Subcutaneous abdominal adipose tissue (tissue), 5 donors: ENCODE measurements around the gene ZSWIM6.

ENCODE experiments used
- H3K27ac ChIP-seq: one replicate; pipeline ENCODE4 v1.7.0; 2013; ENCODE audit warnings: low read depth, mild to moderate bottlenecking, inconsistent platforms, low read length, moderate library complexity
- H3K27me3 ChIP-seq, 5 donors: one replicate each; pipeline ENCODE4 v1.7.0; 2013; ENCODE audit warnings: low read length in 5 of 5, inconsistent platforms in 1 of 5; ENCODE audit not compliant: control insufficient read depth in 5 of 5, insufficient read depth in 4 of 5
- H3K36me3 ChIP-seq, 5 donors: one replicate each; pipeline ENCODE4 v1.7.0; 2013; ENCODE audit warnings: low read length in 5 of 5; ENCODE audit not compliant: control insufficient read depth in 5 of 5, insufficient read depth in 5 of 5
- H3K4me1 ChIP-seq, 5 donors: one replicate each; pipeline ENCODE4 v1.7.0; 2013; ENCODE audit warnings: low read length in 5 of 5, mild to moderate bottlenecking in 3 of 5, moderate library complexity in 1 of 5; ENCODE audit not compliant: control insufficient read depth in 5 of 5, insufficient read depth in 5 of 5
- H3K4me3 ChIP-seq, 5 donors: one replicate each; pipeline ENCODE4 v1.7.0; 2013; ENCODE audit warnings: low read length in 5 of 5, low read depth in 1 of 5
- H3K9ac ChIP-seq, 5 donors: one replicate each; pipeline ENCODE4 v1.7.0; 2013; ENCODE audit warnings: low read length in 5 of 5, mild to moderate bottlenecking in 4 of 5, moderate library complexity in 3 of 5
- H3K9me3 ChIP-seq, 5 donors: one replicate each; pipeline ENCODE4 v1.7.0; 2013; ENCODE audit warnings: low read length in 5 of 5; ENCODE audit not compliant: control insufficient read depth in 5 of 5
- donor health status: healthy.
- donor health status: healthy.
- donor health status: healthy.
- donor health status: healthy.
- donor health status: healthy.

Gene ZSWIM6

GRCh38 chr5:61330845-61331406, 1.1 kb upstream of the ZSWIM6 start:
- peaks cover 3 to 49% (median 41%) of the 10 kb centered on the region in 5 donors for H3K4me1 ChIP-seq
- no peaks in the 10 kb centered on the region for H3K9me3 ChIP-seq
- peak overlapping the region in 4 of 5 donors; percentile 66 to 76 (median 75) for H3K9ac ChIP-seq
- peak overlapping the region; percentile 88 for H3K27ac ChIP-seq
- H3K4me3 ChIP-seq, result peak overlapping the region; percentile 70 to 97 (median 92)
- H3K36me3 ChIP-seq, result no peaks in the 10 kb centered on the region
- H3K27me3 ChIP-seq, result no peaks in the 10 kb centered on the region

GRCh38 chr5:61332358-61332749, 296 bp downstream of the ZSWIM6 start:
- Histone ChIP-seq H3K27me3 (no peaks in the 10 kb centered on the region), H3K4me1 (peaks cover 3 to 49% (median 36%) of the 10 kb centered on the region in 5 donors), H3K27ac (no peak overlapping the region), H3K9ac (peak overlapping the region in 2 of 5 donors; percentile 39 to 79), H3K4me3 (peak overlapping the region in 4 of 5 donors; percentile 68 to 90 (median 82)), H3K36me3 (no peaks in the 10 kb centered on the region), H3K9me3 (no peaks in the 10 kb centered on the region)

GRCh38 chr5:61332851-61333320, 828 bp downstream of the ZSWIM6 start:
- H3K9me3 ChIP-seq, result no peaks in the 10 kb centered on the region
- H3K4me3 ChIP-seq, result peak overlapping the region in 4 of 5 donors; percentile 74 to 90 (median 82)
- peak overlapping the region in 4 of 5 donors; percentile 64 to 74 (median 67) for H3K9ac ChIP-seq
- peak overlapping the region; percentile 69 for H3K27ac ChIP-seq
- no peaks in the 10 kb centered on the region for H3K27me3 ChIP-seq
- no peaks in the 10 kb centered on the region for H3K36me3 ChIP-seq
- H3K4me1 ChIP-seq, result peaks cover 3 to 49% (median 36%) of the 10 kb centered on the region in 5 donors

- Histone ChIP-seq H3K9me3 (no peaks in the 10 kb centered on the region), H3K4me1 (peaks cover 3 to 45% (median 34%) of the 10 kb centered on the region in 5 donors), H3K27me3 (no peaks in the 10 kb centered on the region), H3K4me3 (peak overlapping the region; percentile 44 to 90 (median 81)), H3K9ac (peak overlapping the region; percentile 71 to 87 (median 80)), H3K27ac (peak overlapping the region; percentile 69), H3K36me3 (no peaks in the 10 kb centered on the region)
Observed at GRCh38 chr5:61333321-61333953, 1.4 kb downstream of the ZSWIM6 start.

- Histone ChIP-seq H3K27me3 (no peaks in the 10 kb centered on the region), H3K4me3 (peak overlapping the region; percentile 74 to 90 (median 81)), H3K9ac (peak overlapping the region; percentile 71 to 87 (median 80)), H3K9me3 (no peaks in the 10 kb centered on the region), H3K27ac (peak overlapping the region; percentile 69), H3K4me1 (peaks cover 3 to 37% (median 29%) of the 10 kb centered on the region in 5 donors), H3K36me3 (no peaks in the 10 kb centered on the region)
Observed at GRCh38 chr5:61333954-61334867, 2.2 kb downstream of the ZSWIM6 start.

- H3K9ac ChIP-seq, result peak overlapping the region in 2 of 5 donors; percentile 19 to 79
- H3K36me3 ChIP-seq, result no peaks in the 10 kb centered on the region
- peak overlapping the region; percentile 74 to 90 (median 81) for H3K4me3 ChIP-seq
- no peaks in the 10 kb centered on the region for H3K27me3 ChIP-seq
- no peaks in the 10 kb centered on the region for H3K9me3 ChIP-seq
- no peak overlapping the region for H3K27ac ChIP-seq
- H3K4me1 ChIP-seq, result peaks cover 3 to 29% (median 21%) of the 10 kb centered on the region in 5 donors
Observed at GRCh38 chr5:61334868-61335615, 3.0 kb downstream of the ZSWIM6 start.

- Histone ChIP-seq H3K36me3 (no peaks in the 10 kb centered on the region), H3K9me3 (no peaks in the 10 kb centered on the region), H3K4me3 (no peak overlapping the region), H3K27ac (no peak overlapping the region), H3K9ac (no peak overlapping the region), H3K4me1 (peaks cover 5 to 24% (median 22%) of the 10 kb centered on the region in 5 donors), H3K27me3 (no peaks in the 10 kb centered on the region)
Observed at GRCh38 chr5:61339764-61340163, 7.7 kb downstream of the ZSWIM6 start.

- H3K4me1 ChIP-seq, result peaks cover 5 to 18% (median 14%) of the 10 kb centered on the region in 5 donors
- no peaks in the 10 kb centered on the region for H3K27me3 ChIP-seq
- no peaks in the 10 kb centered on the region for H3K36me3 ChIP-seq
- H3K9ac ChIP-seq, result no peak overlapping the region
- no peak overlapping the region for H3K4me3 ChIP-seq
- no peaks in the 10 kb centered on the region for H3K9me3 ChIP-seq
- H3K27ac ChIP-seq, result no peak overlapping the region
Observed at GRCh38 chr5:61340775-61341361, 8.8 kb downstream of the ZSWIM6 start.

- no peaks in the 10 kb centered on the region for H3K9me3 ChIP-seq
- no peak overlapping the region for H3K4me3 ChIP-seq
- no peaks in the 10 kb centered on the region for H3K36me3 ChIP-seq
- H3K4me1 ChIP-seq, result peaks cover 5 to 21% (median 17%) of the 10 kb centered on the region in 5 donors
- H3K9ac ChIP-seq, result no peak overlapping the region
- no peak overlapping the region for H3K27ac ChIP-seq
- no peaks in the 10 kb centered on the region for H3K27me3 ChIP-seq
Observed at GRCh38 chr5:61342071-61342501, 10.0 kb downstream of the ZSWIM6 start.
